CD4-positive, alpha-beta T cell treated with Interleukin-21 for 1 hour (primary cell): ENCODE measurements around the gene WDFY4.

Experiments
- DNase-seq: peaks from one replicate; pipeline ENCODE4 v3.0.0-alpha.2; 2020

Gene WDFY4

GRCh38 chr10:48693206-48693605 is 8.5 kb downstream of the WDFY4 start:
- DNase-seq, result no peak

GRCh38 chr10:48694371-48695030 is 9.8 kb downstream of the WDFY4 start:
- no peak for DNase-seq

- no peak for DNase-seq
Observed at GRCh38 chr10:48695636-48696534, 11.2 kb downstream of the WDFY4 start.

GRCh38 chr10:48696535-48696873 is 11.8 kb downstream of the WDFY4 start:
- DNase-seq, result no peak

GRCh38 chr10:48697091-48697490 is 12.4 kb downstream of the WDFY4 start:
- DNase-seq, result no peak

- DNase-seq, result no peak
Observed at GRCh38 chr10:48697821-48698764, 13.4 kb downstream of the WDFY4 start.

GRCh38 chr10:48699011-48699627 is 14.4 kb downstream of the WDFY4 start:
- DNase-seq, result no peak

GRCh38 chr10:48700071-48700470 is 15.4 kb downstream of the WDFY4 start:
- no peak for DNase-seq

GRCh38 chr10:48700493-48700892 is 15.8 kb downstream of the WDFY4 start:
- no peak for DNase-seq

- DNase-seq, result no peak
Observed at GRCh38 chr10:48701139-48701901, 16.6 kb downstream of the WDFY4 start.

GRCh38 chr10:48701941-48702340 is 17.3 kb downstream of the WDFY4 start:
- DNase-seq, result no peak

GRCh38 chr10:48703531-48704122 is 19.0 kb downstream of the WDFY4 start:
- DNase-seq, result no peak

GRCh38 chr10:48704156-48704555 is 19.5 kb downstream of the WDFY4 start:
- DNase-seq, result no peak

GRCh38 chr10:48705401-48705938 is 20.8 kb downstream of the WDFY4 start:
- DNase-seq, result no peak

GRCh38 chr10:48707472-48707871 is 22.8 kb downstream of the WDFY4 start:
- DNase-seq, result no peak

GRCh38 chr10:48708144-48708543 is 23.5 kb downstream of the WDFY4 start:
- no peak for DNase-seq

GRCh38 chr10:48710647-48711275 is 26.1 kb downstream of the WDFY4 start:
- DNase-seq, result no peak

GRCh38 chr10:48711830-48712229 is 27.2 kb downstream of the WDFY4 start:
- DNase-seq, result no peak

- no peak for DNase-seq
Observed at GRCh38 chr10:48714088-48714487, 29.4 kb downstream of the WDFY4 start.

GRCh38 chr10:48716416-48716815 is 31.7 kb downstream of the WDFY4 start:
- no peak for DNase-seq

GRCh38 chr10:48720611-48721010 is 35.9 kb downstream of the WDFY4 start:
- DNase-seq, result no peak
